NB4 (cell line): Measurements from ENCODE around the gene LPAR2.

Source experiments
- DNase-seq: peaks from one replicate; pipeline ENCODE4 v3.0.0; 2010; ENCODE audit warnings: low read depth
- H3K4me3 ChIP-seq: one replicate; pipeline ENCODE4 v1.5.1; 2011; ENCODE audit warnings: mild to moderate bottlenecking, low read depth, low read length, moderate library complexity
- MYC ChIP-seq: IDR thresholded peaks from 2 replicates; pipeline ENCODE4 v1.6.1; 2011; ENCODE audit warnings: low read depth, low read length
- POLR2A ChIP-seq: IDR thresholded peaks from 2 replicates; pipeline ENCODE4 v1.6.1; 2011; ENCODE audit warnings: mild to moderate bottlenecking; ENCODE audit not compliant: insufficient read length; ENCODE audit errors: extremely low read depth
- TF ChIP-seq, protein P1 (sequence below): IDR thresholded peaks from one replicate; pipeline ENCODE4 v1.5.1; 2012; ENCODE audit warnings: low read depth, low read length
- TF ChIP-seq, protein P2 (sequence below): IDR thresholded peaks from 2 replicates; pipeline ENCODE4 v1.6.1; 2011; ENCODE audit warnings: low read depth, low read length

LPAR2 gene

DNA sequence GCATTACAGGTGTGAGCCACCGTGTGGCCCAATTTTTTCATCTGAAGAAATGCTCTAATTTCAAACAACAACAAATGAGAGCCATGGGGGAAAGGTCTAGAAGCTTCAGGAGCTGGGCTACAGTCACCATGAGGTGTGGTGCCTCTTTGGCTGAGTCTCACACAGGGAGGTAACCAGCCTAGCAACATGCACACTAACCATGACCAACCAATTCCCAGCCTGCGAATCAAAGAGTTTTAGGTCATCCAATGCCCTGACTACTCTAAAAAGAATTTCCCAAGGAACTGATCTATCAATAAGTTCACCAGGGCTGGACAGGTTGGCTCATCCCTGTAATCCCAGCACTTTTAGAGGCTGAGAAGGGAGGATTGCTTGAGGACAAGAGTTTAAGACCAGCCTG, 39.5 kb downstream of the LPAR2 start:
- TF ChIP-seq, protein P1, sequence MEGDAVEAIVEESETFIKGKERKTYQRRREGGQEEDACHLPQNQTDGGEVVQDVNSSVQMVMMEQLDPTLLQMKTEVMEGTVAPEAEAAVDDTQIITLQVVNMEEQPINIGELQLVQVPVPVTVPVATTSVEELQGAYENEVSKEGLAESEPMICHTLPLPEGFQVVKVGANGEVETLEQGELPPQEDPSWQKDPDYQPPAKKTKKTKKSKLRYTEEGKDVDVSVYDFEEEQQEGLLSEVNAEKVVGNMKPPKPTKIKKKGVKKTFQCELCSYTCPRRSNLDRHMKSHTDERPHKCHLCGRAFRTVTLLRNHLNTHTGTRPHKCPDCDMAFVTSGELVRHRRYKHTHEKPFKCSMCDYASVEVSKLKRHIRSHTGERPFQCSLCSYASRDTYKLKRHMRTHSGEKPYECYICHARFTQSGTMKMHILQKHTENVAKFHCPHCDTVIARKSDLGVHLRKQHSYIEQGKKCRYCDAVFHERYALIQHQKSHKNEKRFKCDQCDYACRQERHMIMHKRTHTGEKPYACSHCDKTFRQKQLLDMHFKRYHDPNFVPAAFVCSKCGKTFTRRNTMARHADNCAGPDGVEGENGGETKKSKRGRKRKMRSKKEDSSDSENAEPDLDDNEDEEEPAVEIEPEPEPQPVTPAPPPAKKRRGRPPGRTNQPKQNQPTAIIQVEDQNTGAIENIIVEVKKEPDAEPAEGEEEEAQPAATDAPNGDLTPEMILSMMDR: no peak
- no peak overlapping the region for H3K4me3 ChIP-seq
- no peak for DNase-seq

DNA sequence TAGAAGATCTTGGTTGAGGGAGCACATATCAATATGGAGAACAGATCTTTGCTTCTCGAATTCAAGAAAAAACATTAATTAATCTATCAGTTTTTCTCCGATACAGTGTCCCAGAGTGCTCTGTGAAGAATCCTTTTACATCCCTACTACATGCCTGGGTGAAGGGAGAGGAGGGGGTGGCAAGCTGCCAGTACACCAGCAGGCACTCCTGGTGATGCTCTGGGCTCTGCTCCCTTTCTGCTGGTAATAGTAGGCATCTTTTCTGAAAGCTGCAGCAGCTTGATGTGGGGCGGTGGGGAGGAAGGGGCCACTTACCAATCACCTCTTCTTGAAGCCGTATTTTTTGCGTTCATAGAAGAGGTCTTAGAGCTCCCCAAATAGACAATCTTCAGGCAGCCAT, 40.2 kb downstream of the LPAR2 start:
- no peak for DNase-seq
- H3K4me3 ChIP-seq: no peak overlapping the region
- TF ChIP-seq POLR2A (no peak), MYC (no peak)
- TF ChIP-seq, protein P2, sequence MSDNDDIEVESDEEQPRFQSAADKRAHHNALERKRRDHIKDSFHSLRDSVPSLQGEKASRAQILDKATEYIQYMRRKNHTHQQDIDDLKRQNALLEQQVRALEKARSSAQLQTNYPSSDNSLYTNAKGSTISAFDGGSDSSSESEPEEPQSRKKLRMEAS: no peak
- TF ChIP-seq, protein P1: no peak

DNA sequence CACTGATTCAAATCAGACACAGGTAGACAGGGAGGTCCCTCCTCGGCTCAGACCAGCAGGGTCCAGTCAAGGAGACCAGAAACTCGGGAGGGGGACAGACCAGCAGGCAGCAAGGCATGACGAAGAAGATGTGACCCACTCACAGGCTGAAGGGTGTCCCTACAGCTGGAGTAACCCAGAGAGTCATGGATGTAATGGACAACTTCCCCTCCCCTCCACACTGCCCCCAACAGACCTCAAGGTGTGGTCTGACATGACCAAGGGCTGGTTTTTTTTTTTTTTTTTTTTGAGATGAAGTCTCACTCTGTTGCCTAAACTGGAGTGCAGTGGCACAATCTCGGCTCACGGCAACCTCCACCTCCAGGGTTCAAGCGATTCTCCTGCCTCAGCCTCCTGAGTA, 43.7 kb downstream of the LPAR2 start:
- TF ChIP-seq, protein P2: no peak
- TF ChIP-seq POLR2A (no peak), MYC (no peak)
- TF ChIP-seq, protein P1: no peak
- H3K4me3 ChIP-seq: no peak overlapping the region
- DNase-seq: no peak

DNA sequence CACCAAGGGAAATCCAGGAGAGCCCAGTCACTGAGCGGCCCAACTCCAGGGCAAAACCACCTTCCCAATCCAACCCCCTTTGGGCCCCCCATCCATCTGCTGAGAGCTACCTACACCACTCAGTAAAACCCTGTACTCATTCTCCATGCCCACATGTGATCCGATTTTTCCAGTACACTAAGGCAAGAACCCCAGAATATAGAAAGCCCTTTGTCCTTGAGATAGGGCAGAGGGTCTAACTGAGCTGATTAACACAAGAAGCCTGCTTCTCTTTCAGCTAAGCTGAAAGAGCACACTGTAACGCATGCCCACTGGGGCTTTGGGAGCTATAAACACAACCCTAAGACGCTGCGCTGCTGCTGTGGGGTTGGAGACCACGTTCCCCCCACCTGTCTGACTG, 45.5 kb downstream of the LPAR2 start:
- TF ChIP-seq, protein P1: no peak
- TF ChIP-seq POLR2A: no peak
- TF ChIP-seq MYC: no peak
- TF ChIP-seq, protein P2: no peak
- no peak overlapping the region for H3K4me3 ChIP-seq
- DNase-seq: no peak

DNA sequence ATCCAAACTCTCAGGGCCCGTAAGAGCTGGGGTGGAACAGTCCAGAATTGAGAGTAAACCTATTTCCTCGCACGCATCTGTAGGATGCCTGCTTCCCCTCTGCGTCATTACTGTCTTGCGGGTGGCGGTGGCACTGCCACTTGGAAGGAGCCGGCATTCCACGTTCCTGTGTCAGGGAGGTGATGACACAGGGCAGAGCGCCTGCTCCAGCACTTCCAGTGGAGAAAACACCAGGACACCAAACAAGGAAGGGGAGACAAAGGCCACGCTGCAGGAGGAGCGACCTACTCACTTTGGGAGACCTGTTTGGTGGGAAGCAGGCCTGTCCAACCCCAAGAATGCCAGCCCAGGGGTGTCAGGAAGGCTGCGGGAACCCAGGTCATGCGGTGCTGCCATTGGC, 46.6 kb downstream of the LPAR2 start:
- no peak overlapping the region for H3K4me3 ChIP-seq
- no peak for TF ChIP-seq POLR2A
- TF ChIP-seq MYC: no peak
- TF ChIP-seq, protein P2: no peak
- TF ChIP-seq, protein P1: no peak
- no peak for DNase-seq

DNA sequence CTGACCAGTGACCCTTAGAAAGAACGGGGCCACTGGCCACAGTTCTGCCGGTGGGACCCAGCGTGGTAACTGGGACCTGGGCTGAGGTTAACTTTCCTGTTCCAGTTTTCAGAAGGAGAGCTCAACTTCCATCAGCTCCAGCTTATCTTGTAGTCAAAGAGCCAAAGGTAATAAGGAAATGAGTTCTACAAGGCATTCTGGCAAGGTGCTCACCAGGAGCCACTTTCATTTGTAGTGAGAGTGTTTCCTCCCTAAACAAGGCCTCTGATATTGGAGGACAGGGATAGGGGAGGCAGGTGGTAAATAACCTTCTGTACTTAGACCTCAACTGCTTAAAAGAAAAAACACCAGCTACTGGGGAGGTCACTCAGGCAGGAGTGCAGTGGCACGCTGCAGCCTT, 47.6 kb downstream of the LPAR2 start:
- no peak for DNase-seq
- no peak overlapping the region for H3K4me3 ChIP-seq
- TF ChIP-seq POLR2A (no peak), MYC (no peak)
- TF ChIP-seq, protein P1: no peak
- TF ChIP-seq, protein P2: no peak
